ENCODE measurements around the gene ROR1.
"Not testable (repeated sequence)": the region's sequence is repeated elsewhere in the genome, so short reads cannot be mapped to it uniquely, and the experiment has no call there.

ROR1 gene

DNA sequence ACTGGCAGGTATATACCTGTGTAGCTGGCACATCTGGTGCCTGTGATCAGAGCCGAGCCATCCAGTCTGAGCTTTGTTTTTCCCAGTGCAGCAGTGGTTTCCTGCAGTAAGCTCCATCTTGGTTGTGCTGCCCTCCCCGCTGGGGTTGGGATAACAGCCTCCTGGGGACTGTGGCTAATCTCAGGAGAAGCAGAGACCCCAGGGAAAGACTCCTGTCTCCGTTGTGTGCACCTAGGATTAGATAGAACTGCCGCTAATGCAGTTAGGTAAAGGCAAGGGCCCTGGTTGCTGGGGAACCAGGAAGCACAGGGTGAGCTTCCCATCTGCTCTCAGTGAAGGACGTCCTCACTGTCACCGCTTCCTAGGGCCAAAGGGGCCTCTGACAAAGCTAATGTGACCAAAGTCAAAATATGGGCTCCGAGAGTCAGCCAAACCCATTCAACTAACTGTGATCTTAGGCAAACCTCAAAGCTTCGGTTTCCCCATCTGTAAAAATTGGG, 20.0 kb downstream of the ROR1 start:
- no peak for DNase-seq (ENCODE audit: low read depth, low spot score)

DNA sequence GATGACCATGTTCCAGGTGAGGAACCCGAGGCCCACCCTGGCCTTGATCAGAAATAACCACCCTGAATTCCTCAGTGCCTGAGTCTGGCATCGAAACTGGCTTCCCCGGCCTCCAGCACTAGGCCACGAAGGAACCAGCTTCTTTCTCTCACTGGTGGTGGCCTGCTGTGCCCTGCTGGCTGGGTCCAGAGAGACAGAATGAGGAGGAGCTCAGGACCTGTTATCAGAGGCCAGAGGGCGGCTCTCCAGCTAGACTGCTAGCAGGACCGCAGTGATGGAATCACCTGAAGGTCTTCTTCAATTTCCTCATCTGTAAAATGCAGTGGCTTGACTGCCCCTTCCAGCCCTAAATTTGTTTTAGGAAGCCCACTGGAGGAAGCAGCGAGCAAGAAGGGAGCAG, 20.5 kb downstream of the ROR1 start:
- no peak for DNase-seq (ENCODE audit: low read depth, low spot score)

DNA sequence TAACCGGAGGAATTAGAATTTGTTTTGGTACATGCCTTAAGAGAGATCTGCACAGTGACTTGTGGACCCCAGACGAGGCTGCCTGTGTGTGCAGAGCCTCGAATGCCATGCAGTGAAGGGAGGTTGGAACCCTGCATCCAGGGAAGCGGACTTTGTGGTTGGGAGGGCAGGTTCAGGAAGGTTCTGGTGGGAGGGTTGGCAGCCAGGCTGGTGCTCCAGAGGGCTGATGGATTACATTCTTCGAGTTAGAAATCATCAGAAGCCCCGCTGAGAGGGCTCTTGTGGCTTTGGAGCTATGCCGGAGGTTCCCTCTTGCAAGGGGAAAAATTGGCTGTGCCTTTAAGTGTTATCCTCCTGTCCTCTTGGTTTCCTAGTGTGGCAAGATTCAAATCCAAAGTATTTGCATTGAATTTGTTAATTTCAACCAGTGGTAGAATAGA, 21.1 kb downstream of the ROR1 start:
- DNase-seq (ENCODE audit: low read depth, low spot score) = peak; percentile 66

DNA sequence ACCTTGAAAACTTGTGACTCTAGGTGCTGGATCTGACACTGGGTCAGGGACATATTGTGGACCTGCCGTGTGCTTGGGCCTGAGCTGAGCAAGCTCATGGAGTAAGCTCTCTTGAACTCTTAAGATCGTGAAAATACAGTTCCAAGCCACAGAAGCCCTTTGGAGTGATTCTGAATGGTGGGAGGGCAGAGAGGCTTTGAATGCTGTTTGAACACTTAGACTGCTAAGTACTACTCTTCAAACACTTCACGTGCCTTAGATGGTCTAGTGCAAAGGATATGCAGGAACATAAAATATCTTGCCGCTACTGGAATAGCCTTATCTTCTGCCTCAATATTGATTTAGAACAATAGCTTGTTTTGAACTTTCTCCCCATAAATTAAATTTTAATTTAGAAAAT, 21.6 kb downstream of the ROR1 start:
- DNase-seq (ENCODE audit: low read depth, low spot score) = no peak

DNA sequence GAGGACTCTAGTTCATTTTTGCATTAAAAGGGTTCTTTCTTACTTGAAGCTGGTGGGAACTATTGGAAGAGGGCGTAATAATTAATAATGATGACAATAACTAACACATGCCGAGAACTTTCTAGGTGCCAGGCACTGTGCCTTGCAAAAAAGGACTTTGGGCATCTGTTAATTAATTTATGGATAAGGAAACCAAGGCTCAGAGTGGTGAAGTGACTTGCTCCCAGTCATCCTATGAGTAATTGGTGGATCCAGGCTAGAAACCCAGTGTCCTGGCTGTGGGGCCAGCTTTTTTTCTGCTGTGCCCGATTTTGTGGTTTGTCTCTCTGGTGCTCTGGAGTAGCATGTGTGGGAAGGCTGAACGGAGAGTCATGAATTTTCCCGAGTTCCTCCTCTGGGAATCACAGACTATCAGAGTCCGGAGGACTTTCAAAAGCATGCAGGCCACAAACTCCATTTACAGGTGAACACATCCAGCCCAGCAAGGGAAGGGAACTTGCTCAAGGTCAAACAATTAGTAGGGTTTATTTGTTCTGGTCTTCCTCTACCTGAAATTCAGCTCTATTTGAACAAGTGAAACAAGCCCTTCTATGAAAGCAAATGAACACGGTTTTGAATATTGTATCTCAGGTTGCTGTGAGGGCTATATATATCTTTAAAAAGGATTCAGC, 23.4 kb downstream of the ROR1 start:
- no peak for DNase-seq (ENCODE audit: low read depth, low spot score)

DNA sequence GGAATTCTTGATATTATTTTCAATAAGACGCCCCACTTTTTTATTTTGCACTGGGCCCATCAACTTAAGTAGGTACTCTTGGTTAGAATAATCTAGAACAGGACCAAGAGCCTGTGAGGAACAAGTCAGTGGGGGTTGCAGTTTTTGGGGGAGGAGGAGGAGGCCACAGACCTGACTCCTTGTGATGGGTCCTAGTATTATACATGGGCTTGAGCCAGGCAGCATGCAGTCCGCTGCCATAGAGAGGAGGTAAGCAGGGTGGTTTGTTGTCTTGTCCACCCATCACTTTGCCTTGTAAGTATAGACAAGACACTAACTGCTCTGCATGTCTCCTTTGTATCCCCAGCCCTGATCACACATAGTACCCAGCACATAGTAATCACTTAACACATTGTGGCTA, 24.5 kb downstream of the ROR1 start:
- no peak for DNase-seq (ENCODE audit: low read depth, low spot score)

DNA sequence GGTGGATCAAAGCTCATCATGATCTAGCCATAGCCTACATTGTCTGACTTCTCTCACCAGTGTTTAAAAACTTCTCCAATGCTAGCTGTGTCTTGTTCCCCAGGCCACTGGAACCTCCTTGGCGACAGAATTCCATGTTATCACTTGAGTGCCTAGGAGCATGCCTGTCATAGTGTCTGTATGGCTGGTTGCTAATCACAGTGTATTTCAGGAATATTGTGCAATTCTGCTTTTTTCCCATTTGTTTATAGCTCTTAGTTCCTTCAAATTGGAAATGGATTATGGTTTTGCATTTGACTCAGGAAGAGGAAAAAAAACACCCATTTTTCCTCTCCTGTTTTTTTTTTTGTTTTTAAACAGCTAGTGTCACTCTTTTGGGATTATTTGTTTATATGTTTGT, 25.5 kb downstream of the ROR1 start:
- DNase-seq (ENCODE audit: low read depth, low spot score) = no peak

DNA sequence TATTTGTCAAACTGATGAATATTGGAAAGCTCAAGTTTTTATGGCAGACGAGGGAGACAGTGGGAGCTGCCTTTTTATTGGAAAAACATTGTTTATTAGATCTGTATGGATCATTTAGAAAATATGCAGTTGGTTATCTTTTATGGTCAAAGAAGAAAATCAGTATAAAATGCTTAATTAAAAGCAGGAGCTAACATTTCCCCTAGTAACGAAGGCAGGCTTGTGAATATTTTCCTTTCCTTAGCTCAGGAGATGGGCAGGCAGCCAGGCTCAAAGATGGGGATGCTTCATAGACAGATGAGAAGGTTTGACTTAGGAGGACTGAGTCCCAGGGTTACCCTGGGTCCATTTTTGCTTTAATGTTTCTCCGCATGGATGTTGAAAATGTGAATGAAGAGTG, 26.0 kb downstream of the ROR1 start:
- DNase-seq (ENCODE audit: low read depth, low spot score) = no peak

DNA sequence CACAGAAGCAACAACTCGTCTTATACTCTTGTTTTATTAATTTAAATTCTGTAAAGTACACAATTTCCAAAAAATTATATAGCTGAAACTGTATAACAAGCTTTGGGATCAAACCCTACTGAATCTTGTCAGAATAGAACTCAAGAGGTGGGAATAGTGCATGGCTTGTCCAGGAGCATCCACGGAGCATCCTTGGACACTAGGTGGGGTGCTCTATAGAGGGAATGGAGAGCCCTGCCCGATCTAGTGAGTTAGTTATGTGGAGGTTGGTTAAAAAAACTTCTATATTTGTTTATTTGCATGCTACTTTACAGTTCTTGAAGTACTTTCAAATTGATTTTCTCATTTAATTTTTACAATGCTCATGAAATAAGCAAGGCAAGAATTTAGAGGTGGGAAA, 28.3 kb downstream of the ROR1 start:
- no peak for DNase-seq (ENCODE audit: low read depth, low spot score)

DNA sequence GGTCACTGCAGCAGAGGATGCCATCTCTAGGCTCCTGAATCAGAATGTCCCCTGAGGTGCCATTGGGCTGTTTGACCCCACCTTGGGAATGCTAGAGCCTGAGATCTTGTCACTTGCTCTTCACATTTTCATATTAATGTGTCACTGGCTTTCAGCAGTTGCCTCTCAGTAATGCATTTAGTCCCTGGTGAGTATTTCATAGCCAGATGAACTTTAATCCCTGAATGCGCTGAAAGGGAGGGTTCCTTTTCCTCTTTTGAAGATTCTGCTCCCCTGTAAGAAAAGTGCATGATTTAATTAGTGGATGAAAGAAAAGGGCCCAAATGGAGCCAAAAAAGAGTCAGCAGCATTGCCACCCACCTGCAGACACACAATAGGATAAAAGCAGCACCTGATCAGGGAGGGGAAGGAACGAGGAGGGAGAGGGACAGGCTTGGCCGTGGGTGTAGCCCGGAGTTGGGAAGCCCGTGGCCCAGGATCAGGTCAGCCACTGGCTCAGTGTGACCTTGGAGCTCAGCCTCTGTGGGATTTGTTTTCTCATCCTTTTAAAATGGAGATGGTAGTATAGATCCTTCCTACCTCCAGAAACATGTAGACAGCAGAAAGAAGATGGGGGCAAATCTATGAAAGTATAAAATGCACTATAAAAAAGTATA, 31.1 kb downstream of the ROR1 start:
- no peak for DNase-seq (ENCODE audit: low read depth, low spot score)

DNA sequence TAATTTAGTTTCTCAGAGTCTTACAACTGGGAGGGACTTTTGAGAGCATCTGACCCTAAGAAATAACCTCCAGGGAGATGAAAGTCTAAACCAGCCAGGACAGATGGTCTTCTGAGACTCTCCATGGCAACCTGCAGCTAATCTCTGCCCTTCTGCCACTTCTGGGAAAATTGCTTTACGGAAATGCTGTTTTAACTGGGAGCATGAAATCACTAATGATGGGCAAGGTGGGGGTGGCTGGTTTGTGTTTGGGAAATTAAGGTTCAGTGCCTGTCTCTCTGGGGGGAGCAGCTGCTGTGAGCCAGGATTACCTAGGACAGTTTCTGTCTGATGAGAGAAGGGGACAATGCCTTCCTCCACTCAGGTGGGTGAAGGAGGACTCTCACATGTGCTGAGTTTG, 33.2 kb downstream of the ROR1 start:
- DNase-seq (ENCODE audit: low read depth, low spot score) = no peak

DNA sequence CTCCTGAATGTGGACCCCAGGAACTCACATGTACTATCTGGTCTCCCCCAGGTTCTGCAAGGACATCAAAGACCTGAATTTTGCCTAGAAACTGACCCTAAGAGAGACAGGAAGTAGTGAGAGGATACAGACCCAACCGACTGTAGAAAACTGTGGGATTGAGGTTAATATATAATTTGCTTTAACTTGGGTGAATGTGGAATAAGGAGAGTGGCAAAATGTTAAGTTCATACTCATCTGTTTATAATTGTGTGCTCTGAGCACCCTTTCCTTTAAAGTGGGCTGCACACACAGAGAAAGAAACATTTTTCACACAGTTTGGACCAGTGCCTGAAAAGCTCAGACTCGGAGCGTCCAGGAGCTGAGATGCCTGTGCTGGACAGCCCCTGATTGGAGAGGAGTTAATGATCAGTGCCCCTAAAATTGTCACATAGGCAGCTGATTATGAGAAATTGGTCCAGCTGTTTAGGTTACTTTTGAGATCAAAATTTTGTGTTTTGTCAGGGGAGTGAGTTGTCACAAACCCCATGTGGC, 37.2 kb downstream of the ROR1 start:
- DNase-seq (ENCODE audit: low read depth, low spot score) = no peak

DNA sequence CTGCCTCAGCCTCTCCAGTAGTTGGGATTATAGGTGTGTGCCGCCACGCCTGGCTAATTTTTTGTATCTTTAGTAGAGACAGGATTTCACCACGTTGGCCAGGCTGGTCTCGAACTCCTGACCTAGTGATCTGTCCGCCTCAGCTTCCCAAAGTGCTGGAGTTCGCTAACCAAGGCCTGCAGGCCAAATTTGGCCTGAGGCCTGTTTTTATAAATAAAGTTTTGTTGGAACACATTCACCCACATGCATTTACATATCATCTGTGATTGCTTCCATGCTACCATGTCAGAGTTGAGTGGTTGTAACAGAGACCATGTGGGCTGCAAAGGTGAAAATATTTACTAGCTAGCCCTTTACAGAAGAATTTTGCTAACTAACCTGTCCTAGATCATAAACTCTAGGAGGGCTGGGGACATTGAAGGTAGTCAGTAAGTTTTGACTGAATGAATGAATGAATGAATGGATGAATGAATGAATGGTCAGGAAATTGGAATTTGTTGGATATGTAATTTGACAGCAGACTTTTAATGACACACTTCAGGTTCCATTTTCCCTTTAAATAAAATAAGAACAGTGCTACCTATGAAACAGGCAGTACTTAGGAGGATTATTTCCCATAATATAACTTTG, 38.4 kb downstream of the ROR1 start:
- no peak for DNase-seq (ENCODE audit: low read depth, low spot score)

DNA sequence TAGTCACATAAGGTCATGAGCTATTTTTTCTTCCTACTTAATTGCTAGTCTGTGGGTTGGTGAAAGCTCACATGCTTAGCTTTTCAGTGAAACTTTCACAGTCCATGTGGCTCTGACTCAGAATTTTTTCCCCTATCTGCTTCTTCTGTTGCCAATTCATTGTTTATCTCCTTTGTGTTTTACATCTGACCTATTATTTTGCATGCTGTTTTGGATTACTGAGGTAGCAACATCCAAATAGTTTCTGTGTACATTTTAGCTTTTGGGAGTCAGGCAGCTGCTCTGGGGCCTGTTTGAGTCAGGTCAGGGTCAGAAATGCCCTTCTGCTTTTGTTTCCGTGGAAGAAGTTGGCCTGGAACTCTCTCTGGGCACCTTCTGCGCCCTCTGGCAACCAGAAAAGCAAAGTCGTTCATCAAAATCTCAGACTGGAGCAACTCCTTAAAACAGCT, 40.0 kb downstream of the ROR1 start:
- no peak for DNase-seq (ENCODE audit: low read depth, low spot score)

DNA sequence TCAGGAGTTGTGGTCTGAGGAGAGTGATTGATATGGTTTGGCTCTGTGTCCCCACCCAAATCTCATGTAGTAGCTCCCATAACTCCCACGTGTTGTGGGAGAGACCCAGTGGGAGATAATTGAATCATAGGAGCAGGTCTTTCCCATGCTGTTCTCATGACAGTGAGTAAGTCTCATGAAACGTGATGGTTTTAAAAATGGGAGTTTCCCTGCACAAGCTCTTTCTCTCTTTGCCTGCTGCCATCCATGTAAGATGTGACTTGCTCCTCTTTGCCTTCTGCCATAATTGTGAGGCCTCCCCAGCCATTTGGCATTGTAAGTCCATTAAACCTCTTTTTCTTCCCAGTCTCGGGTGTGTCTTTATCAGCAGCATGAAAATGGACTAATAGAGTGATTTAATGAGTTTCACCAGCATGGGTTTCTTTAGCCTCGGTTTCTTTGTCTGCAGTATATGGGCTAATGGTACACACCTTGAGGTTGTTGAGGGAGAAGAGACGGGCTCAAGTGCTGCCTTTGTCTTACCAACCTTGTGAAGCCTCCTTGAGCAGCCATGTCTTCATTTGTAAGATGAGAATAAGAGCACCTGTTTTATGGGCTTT, 42.5 kb downstream of the ROR1 start:
- not testable (repeated sequence) for DNase-seq (ENCODE audit: low read depth, low spot score)

DNA sequence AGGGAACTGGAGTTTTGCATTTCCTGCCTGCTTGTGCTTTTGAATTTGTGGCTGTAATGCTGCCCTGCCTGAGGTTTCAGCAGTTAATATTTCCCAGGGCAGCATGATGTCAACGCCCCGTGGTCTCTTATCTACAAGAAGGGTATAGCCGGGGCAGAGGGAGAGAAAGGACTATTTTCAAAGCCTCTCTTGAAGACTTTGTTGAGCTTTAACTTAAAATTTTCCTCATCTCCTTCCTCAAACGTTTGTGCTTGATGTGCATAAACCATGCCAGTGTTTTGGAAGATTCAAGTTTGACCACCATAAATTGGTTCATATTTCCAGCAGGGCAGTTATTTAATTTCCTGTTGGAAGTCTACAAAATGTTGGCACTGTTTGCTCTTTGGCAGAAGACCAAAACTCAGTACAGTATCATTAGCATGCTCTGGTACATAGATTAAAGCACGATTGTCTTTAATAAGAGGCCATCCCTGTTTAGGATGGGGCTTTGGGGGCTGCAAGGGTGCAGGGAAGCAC, 43.4 kb downstream of the ROR1 start:
- DNase-seq (ENCODE audit: low read depth, low spot score) = no peak

DNA sequence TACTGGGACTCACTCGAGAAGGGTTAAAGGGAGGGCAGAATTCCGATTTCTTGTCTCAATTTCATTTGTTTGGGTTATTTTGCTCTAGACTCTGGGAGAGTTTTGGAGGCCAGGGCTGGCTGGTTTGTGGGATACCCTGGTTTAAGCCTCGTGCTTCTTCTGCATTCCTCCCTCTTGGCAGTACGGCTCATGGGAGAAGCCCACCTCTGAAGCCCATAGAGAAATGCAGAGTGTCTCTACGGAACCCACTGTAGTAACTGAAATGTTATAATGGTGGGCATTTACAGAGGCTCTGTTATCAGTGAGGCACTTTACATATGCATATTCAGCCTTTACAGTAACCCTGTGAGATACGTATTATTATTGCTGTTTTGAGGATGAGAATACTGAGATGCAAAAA, 43.9 kb downstream of the ROR1 start:
- no peak for DNase-seq (ENCODE audit: low read depth, low spot score)

DNA sequence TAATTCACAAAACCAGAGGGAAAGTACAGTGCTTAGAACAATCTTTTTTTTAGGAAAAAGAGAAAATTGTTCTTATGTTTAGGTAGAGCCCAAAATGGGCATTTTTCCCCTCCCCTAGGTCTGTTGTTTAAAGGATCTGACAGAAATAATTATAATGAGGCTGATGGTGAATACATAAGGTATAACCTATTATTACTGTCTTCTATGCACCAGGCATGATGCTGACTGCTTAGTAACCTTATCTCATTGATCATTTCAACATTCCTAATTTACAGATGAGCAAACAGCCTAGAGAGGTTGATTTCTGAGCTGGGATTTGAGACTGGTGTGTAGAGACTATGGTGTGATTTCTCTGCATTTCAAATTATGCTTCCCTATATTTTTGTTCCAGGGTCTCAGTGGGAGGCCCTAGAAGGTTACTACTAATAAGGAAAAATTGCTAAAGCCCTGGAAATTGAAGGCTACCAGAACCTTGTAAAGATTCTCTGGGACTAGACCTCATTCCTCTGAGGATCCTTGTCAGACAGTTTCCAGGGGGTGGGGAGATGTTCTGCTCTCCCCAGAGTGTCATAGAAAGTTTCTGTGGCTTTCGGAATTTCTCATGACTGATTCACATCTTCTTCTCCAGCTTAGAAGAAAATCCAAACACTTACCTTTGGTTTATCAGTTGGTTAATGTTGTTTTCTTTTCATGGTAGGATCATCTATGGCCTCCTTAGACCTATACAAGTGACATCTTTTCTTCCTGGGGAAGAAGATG, 44.9 kb downstream of the ROR1 start:
- DNase-seq (ENCODE audit: low read depth, low spot score) = no peak

DNA sequence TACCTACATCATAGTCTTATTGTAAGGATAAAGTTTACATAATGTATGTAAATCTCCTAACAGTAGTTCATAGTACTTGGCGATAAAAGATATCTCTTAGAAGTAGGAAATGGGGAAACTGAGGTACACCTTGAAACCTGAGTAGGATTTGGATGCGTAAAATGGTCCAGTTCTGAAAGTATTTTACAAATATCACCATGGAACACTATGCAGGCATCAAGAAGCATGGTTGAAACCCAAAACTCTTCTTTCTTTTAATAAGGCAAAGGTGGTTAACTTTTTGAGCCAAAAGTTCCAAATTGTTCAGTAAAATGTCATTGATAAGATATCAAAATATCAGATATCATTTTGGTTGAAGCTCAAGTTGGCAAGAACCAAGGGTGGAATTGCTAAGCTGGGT, 46.0 kb downstream of the ROR1 start:
- DNase-seq (ENCODE audit: low read depth, low spot score) = no peak

DNA sequence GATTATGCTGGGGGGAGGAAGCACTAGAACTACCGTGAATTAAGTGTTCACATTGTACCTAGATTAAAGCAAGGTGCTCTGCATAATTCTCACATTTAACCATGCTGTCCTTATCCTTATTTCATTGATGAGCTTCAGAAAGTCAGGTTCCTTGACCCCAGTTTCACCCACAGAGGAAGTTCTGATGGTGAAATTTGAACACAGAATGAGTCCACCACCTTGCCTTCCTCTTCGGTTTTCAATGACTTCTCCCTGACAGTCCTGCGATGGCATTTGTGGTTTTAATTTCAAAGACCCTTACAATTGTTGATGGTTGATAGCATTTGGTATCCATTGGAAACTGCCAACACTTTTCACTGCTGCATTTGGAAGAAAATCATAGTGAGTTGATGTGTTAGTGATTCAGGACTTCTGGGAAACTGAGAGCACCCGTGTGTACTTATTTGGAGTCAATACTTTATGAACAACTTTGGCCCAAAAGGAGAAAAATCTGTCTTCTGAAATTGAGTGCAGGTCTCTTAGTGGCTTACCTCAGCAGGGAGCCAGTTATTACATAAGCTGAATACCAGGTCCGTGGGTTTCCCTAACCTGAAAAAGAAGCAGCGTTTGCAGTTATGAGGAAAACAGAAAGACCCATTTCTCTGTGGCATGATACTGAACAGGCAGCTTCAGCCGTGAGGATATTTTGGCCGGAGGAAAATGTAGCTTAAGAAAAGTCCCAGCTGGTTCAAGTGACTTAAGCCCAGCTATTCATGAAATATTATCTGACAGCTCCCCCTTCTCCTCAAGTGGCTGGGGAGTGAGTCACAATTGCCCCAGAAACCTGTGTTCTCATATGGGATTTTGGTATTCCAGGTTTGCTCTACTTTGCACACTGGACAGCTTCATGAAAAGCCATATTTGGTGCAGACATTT, 47.5 kb downstream of the ROR1 start:
- no peak for DNase-seq (ENCODE audit: low read depth, low spot score)
